ENCODE results near the gene TMEM134. TPM values are rescaled to one million over a fixed set of nuclear protein-coding genes. Genes with fewer than 3 reads are reported as not detected.

Gene TMEM134
- total and polyA plus RNA-seq, 9 of the 15 experiments (the other 6 are each of a cell fraction or from before 2014, with no cell fraction given), result 0.63 to 48.4 (median 10.7) TPM

DNA sequence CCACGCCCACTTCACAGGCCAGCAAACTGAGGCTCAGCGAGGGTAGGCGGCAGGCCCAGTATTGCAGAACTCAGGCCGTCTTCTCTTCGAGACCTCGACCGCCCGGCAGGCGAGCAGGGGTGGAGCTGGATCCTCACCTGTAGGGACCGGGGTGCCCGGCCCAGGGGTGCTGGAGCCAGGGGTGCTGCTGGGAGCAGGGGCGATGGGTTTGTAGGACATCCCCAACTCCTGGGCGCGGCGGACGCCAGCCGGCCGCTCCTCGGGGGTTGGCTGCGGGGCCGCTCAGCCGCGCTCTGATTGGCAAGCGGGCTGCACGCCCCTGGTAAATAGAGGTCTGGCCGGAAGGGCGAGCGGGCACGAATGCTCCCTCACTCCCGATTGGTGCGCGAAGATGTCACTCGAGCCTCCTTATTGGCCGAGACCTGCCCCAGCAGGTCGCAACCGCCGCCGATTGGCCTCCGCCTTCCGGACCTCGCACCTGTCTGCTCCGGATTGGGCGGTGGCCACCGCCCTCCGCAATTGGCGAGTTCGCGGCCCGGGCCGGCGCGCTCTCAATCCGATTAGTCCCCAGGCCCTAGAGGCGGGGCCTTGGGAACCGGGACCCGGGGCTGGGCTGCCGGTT, 38.9 kb upstream of the TMEM134 start, which contains the start of gene CDK2AP2 (continued):
- TF ChIP-seq SMAD4 (CRISPR knock-in tag; conservative IDR thresholded peaks at IDR 0.05) (peak; percentile 58), FOXJ2 (tag; IDR thresholded peaks at IDR 0.05) (peak; percentile 61; the same call in 1 of the 2 replicates), RBM25 (IDR thresholded peaks at IDR 0.05; ENCODE audit: low read depth, low read length, severe bottlenecking) (peak; percentile 100), U2AF1 (optimal IDR thresholded peaks at IDR 0.05; ENCODE audit: low read depth, low read length) (no peak), MXI1 (IDR thresholded peaks at IDR 0.05; ENCODE audit: low read depth, low read length) (peak; percentile 41; the same call in 1 of the 2 replicates), BCOR (IDR thresholded peaks at IDR 0.05) (peak; percentile 100), ERF (CRISPR knock-in tag; IDR thresholded peaks at IDR 0.05) (peak; percentile 85; the same call in 1 of the 2 replicates), FOS (IDR thresholded peaks at IDR 0.05; ENCODE audit: extremely low read depth, insufficient read length) (peak; percentile 100), KLF1 (tag; IDR thresholded peaks at IDR 0.05) (peak; percentile 66; the same call in 1 of the 2 replicates), CCNT2 (IDR thresholded peaks at IDR 0.05; ENCODE audit: borderline replicate concordance, extremely low read depth, insufficient read length, low read depth, low read length) (peak; percentile 50), HMGN3 (IDR thresholded peaks at IDR 0.05; ENCODE audit: borderline replicate concordance, extremely low read depth, insufficient read length, low read depth, low read length) (peak; percentile 2), GABPB1 (CRISPR knock-in tag; IDR thresholded peaks at IDR 0.05) (peak; percentile 87), PCBP1 (IDR thresholded peaks at IDR 0.05; ENCODE audit: low read depth, low read length, poor library complexity, severe bottlenecking) (peak; percentile 46), ZBTB1 (CRISPR knock-in tag; IDR thresholded peaks at IDR 0.05; ENCODE audit: borderline replicate concordance, low read depth) (peak; percentile 3; the same call in 1 of the 2 replicates), TOE1 (IDR thresholded peaks at IDR 0.05; ENCODE audit: borderline replicate concordance) (peak; percentile 49; the same call in 1 of the 2 replicates), TOE1 (CRISPR knock-in tag; IDR thresholded peaks at IDR 0.05; ENCODE audit: borderline replicate concordance, low read depth) (no peak), CHCHD3 (CRISPR knock-in tag; IDR thresholded peaks at IDR 0.05) (0 out of 2 replicates have a peak, but pooled peaks have one; percentile 66), PHF20 (IDR thresholded peaks at IDR 0.05; ENCODE audit: partially characterized antibody) (peak; percentile 53)
- TF ChIP-seq, protein P1, sequence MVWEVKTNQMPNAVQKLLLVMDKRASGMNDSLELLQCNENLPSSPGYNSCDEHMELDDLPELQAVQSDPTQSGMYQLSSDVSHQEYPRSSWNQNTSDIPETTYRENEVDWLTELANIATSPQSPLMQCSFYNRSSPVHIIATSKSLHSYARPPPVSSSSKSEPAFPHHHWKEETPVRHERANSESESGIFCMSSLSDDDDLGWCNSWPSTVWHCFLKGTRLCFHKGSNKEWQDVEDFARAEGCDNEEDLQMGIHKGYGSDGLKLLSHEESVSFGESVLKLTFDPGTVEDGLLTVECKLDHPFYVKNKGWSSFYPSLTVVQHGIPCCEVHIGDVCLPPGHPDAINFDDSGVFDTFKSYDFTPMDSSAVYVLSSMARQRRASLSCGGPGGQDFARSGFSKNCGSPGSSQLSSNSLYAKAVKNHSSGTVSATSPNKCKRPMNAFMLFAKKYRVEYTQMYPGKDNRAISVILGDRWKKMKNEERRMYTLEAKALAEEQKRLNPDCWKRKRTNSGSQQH (CRISPR knock-in tag; IDR thresholded peaks at IDR 0.05), result peak; percentile 58; the same call in 1 of the 2 replicates
- TF ChIP-seq, protein P2, sequence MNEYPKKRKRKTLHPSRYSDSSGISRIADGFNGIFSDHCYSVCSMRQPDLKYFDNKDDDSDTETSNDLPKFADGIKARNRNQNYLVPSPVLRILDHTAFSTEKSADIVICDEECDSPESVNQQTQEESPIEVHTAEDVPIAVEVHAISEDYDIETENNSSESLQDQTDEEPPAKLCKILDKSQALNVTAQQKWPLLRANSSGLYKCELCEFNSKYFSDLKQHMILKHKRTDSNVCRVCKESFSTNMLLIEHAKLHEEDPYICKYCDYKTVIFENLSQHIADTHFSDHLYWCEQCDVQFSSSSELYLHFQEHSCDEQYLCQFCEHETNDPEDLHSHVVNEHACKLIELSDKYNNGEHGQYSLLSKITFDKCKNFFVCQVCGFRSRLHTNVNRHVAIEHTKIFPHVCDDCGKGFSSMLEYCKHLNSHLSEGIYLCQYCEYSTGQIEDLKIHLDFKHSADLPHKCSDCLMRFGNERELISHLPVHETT (CRISPR knock-in tag; conservative IDR thresholded peaks at IDR 0.05 in 1 of 2, IDR thresholded peaks at IDR 0.05 in 1 of 2), result peak in 1 of 2 experiments; percentile 69; a peak in 1 of 4 replicates

Data from K562 (cell line).